ENCODE results near the gene TMC4. TPM values are rescaled to one million over a fixed set of nuclear protein-coding genes. Genes with fewer than 3 reads are reported as not detected.

Gene TMC4
- total and polyA plus RNA-seq, 12 donors: 0.48 to 18.2 (median 1.3) TPM

- H3K27me3 ChIP-seq: no peaks in the 10 kb centered on the region
- 75 to 84% (median 80%) methylated on average over 4 of the region's 4 CpGs for WGBS, 4 donors
- TF ChIP-seq CTCF (IDR thresholded peaks at IDR 0.05) (no peak), POLR2A (IDR thresholded peaks at IDR 0.05) (no peak)
- H3K4me1 ChIP-seq (replicated peaks in 1 of 2): peaks cover 56 to 86% of the 10 kb centered on the region in 2 donors
- H3K9me3 ChIP-seq (replicated peaks in 1 of 3): no peaks in the 10 kb centered on the region
- H3K27ac ChIP-seq: peak overlapping the region in 3 of 5 donors; percentile 33 to 100 (median 95)
- intact Hi-C loops (cut with DNase I): no loop called here
- DNase-seq: no peak
- H3K36me3 ChIP-seq (replicated peaks in 1 of 2): peaks cover 0 to 71% of the 10 kb centered on the region in 2 donors
- no peak overlapping the region for H3K4me3 ChIP-seq
Observed at GRCh38 chr19:54204767-54205468, 32.0 kb upstream of the TMC4 start.

- WGBS, 4 donors: 50 to 67% (median 59%) methylated on average over 7 to 9 of the region's 9 CpGs
Observed at GRCh38 chr19:54203151-54203611, 30.2 kb upstream of the TMC4 start.

GRCh38 chr19:54201980-54202379 lies 29.0 kb upstream of the TMC4 start:
- no peak for DNase-seq
- no peaks in the 10 kb centered on the region for H3K27me3 ChIP-seq
- H3K36me3 ChIP-seq (replicated peaks in 1 of 2): peaks cover 0 to 58% of the 10 kb centered on the region in 2 donors
- intact Hi-C loops (cut with DNase I): no loop called here
- H3K27ac ChIP-seq: peak overlapping the region in 3 of 5 donors; percentile 92 to 97 (median 95)
- H3K4me1 ChIP-seq (replicated peaks in 1 of 2): peaks cover 27 to 60% of the 10 kb centered on the region in 2 donors
- WGBS, 4 donors: 64 to 76% (median 65%) methylated on average over 13 of the region's 13 CpGs
- TF ChIP-seq POLR2A (IDR thresholded peaks at IDR 0.05) (no peak), CTCF (IDR thresholded peaks at IDR 0.05) (no peak)
- H3K4me3 ChIP-seq: peak overlapping the region in 2 of 4 donors; percentile 67 to 83
- H3K9me3 ChIP-seq (replicated peaks in 1 of 3): no peaks in the 10 kb centered on the region

More at GRCh38 chr19:54203151-54203611, 30.2 kb upstream of the TMC4 start:
- Histone ChIP-seq H3K4me1 (replicated peaks in 1 of 2) (peaks cover 39 to 71% of the 10 kb centered on the region in 2 donors), H3K4me3 (peak overlapping the region in 1 of 4 donors; percentile 83), H3K27ac (peak overlapping the region in 3 of 5 donors; percentile 20 to 97 (median 95)), H3K9me3 (replicated peaks in 1 of 3) (no peaks in the 10 kb centered on the region), H3K36me3 (replicated peaks in 1 of 2) (peaks cover 0 to 68% of the 10 kb centered on the region in 2 donors), H3K27me3 (no peaks in the 10 kb centered on the region)
- intact Hi-C loops (cut with DNase I): no loop called here
- TF ChIP-seq POLR2A (IDR thresholded peaks at IDR 0.05) (no peak), CTCF (IDR thresholded peaks at IDR 0.05) (no peak)
- peak in 1 of 7 donors; percentile 54 for DNase-seq

- H3K9me3 ChIP-seq (replicated peaks in 1 of 3): no peaks in the 10 kb centered on the region
- H3K4me3 ChIP-seq: peak overlapping the region; percentile 5 to 83 (median 72)
- peak overlapping the region; percentile 81 to 98 (median 95) for H3K27ac ChIP-seq
- peaks cover 24 to 53% of the 10 kb centered on the region in 2 donors for H3K4me1 ChIP-seq (replicated peaks in 1 of 2)
- 1 to 3% (median 2%) methylated on average over 9 to 28 of the region's 28 CpGs for WGBS, 4 donors
- TF ChIP-seq POLR2A (IDR thresholded peaks at IDR 0.05) (no peak), CTCF (IDR thresholded peaks at IDR 0.05) (peak in 1 of 6 experiments; percentile 13)
- intact Hi-C loops (cut with DNase I): no loop called here
- peak in 2 of 7 donors; percentile 48 to 73 for DNase-seq
- no peaks in the 10 kb centered on the region for H3K27me3 ChIP-seq
- peaks cover 0 to 50% of the 10 kb centered on the region in 2 donors for H3K36me3 ChIP-seq (replicated peaks in 1 of 2)
Observed at GRCh38 chr19:54201172-54201701, 28.3 kb upstream of the TMC4 start.

Measured in adrenal gland (tissue), 12 donors.